ENCODE measurements around the gene SVIL. TPM values are rescaled to one million over a fixed set of nuclear protein-coding genes. Genes with fewer than 3 reads are reported as not detected.

Gene SVIL
- total RNA-seq, 4 donors from 2014 or later: 785 to 1,099 (median 921) TPM

DNA sequence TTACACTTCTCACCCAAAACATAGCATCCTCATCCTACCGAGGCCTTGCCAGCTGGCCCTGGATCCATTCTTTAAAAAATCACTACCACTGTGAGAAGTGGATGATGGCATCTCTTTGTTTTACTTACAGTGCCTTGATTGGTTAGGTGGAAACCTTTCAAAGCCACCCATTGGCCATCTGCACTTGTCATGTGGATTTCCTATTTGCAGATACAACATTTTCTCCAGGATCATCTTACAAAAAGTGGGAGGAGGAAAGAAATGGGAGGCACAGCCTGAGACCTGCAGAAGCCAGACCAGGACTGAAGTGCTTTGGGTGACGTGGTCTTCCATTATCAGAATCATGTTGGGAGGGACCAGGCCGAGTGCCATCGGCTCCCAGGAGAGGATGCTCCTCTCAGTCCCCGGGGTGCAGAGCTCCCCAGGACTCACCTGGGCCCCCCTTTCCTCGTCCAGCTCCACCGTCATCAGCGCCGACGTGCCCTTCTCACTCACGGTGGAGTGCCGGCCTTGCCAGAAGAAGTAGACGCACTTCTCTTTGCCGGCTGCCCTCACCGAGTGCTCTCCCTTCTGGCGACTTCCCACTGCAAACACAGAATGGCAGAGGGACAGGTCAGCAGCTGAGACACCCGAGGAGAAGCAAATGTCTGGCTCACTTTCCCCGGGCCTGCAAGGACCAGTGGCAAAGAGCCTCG is 161.2 kb downstream of the SVIL start:
- DNase-seq (ENCODE audit: extremely low spot score): no peak
- no peak for TF ChIP-seq POLR2AphosphoS5 (IDR thresholded peaks at IDR 0.05)
- no peak for TF ChIP-seq EP300 (IDR thresholded peaks at IDR 0.05)
- TF ChIP-seq CTCF (IDR thresholded peaks at IDR 0.05): no peak
- no peak for TF ChIP-seq POLR2A (IDR thresholded peaks at IDR 0.05; ENCODE audit: low read depth)
- Histone ChIP-seq H3K4me1 (peaks cover 35 to 91% (median 90%) of the 10 kb centered on the region in 4 donors), H3K27ac (replicated peaks in 1 of 4) (peak overlapping the region; percentile 44 to 64 (median 56)), H3K9me3 (no peaks in the 10 kb centered on the region), H3K4me3 (no peak overlapping the region), H3K27me3 (no peaks in the 10 kb centered on the region), H3K36me3 (peaks cover 59 to 97% (median 77%) of the 10 kb centered on the region in 4 donors)
- WGBS: 82% methylated on average over 19 of the region's 19 CpGs
- intact Hi-C loops (cut with DNase I): no loop called here

DNA sequence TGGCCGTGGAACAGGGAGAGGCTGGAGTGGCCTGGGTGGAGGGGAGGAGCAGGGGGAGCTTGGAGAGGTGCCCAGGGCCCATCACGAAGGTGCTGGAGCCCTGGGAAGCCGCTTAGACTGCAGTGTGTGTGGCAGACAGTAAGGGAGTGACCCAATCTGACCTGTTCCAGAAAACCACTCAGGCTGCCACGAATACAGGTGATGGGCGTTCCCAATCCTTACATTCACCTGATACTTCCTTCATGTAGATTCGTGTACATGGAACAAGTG is 161.7 kb downstream of the SVIL start:
- peak overlapping the region; percentile 44 to 64 (median 56) for H3K27ac ChIP-seq (replicated peaks in 1 of 4)

GRCh38 chr10:29472301-29473086 is 162.3 kb downstream of the SVIL start:
- WGBS: 54% methylated on average over 5 of the region's 5 CpGs
- DNase-seq (ENCODE audit: extremely low spot score): no peak
- H3K9me3 ChIP-seq: no peaks in the 10 kb centered on the region
- H3K27ac ChIP-seq (replicated peaks in 1 of 4): peak overlapping the region; percentile 52 to 64 (median 56)
- intact Hi-C loops (cut with DNase I): no loop called here
- peak in 1 of 2 donors; percentile 12 for TF ChIP-seq POLR2AphosphoS5 (IDR thresholded peaks at IDR 0.05)
- TF ChIP-seq EP300 (IDR thresholded peaks at IDR 0.05): no peak
- peaks cover 28 to 82% (median 79%) of the 10 kb centered on the region in 4 donors for H3K4me1 ChIP-seq
- H3K27me3 ChIP-seq: no peaks in the 10 kb centered on the region
- H3K4me3 ChIP-seq: no peak overlapping the region
- peaks cover 60 to 97% (median 78%) of the 10 kb centered on the region in 4 donors for H3K36me3 ChIP-seq

More for the DNA sequence above, 161.7 kb downstream of the SVIL start:
- Histone ChIP-seq H3K4me3 (no peak overlapping the region), H3K9me3 (no peaks in the 10 kb centered on the region), H3K36me3 (peaks cover 58 to 97% (median 75%) of the 10 kb centered on the region in 4 donors), H3K4me1 (peaks cover 30 to 86% (median 85%) of the 10 kb centered on the region in 4 donors), H3K27me3 (no peaks in the 10 kb centered on the region)
- 51% methylated on average over 6 of the region's 6 CpGs for WGBS
- no peak for DNase-seq (ENCODE audit: extremely low spot score)
- TF ChIP-seq CTCF (IDR thresholded peaks at IDR 0.05) (no peak), EP300 (IDR thresholded peaks at IDR 0.05) (no peak), POLR2A (IDR thresholded peaks at IDR 0.05; ENCODE audit: low read depth) (no peak), POLR2AphosphoS5 (IDR thresholded peaks at IDR 0.05) (no peak)
- intact Hi-C loops (cut with DNase I): no loop called here

DNA sequence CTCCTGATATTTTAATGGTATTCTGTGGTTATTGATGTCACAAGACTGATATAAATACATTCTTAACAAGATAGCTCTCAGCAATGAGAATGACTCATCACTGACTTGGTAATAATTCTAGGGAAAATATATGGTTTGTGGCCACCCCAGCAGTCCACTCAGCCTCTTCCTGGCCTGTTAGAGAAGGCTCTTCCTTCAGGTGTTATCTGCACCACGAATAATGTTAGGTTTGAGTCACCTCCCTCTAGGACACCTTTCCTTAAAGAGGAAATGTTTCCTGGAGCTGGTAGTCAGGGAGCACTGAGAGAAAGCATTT is 163.3 kb downstream of the SVIL start:
- TF ChIP-seq EP300 (IDR thresholded peaks at IDR 0.05) (no peak), CTCF (IDR thresholded peaks at IDR 0.05) (no peak), POLR2A (IDR thresholded peaks at IDR 0.05; ENCODE audit: low read depth) (no peak), POLR2AphosphoS5 (IDR thresholded peaks at IDR 0.05) (no peak)
- Histone ChIP-seq H3K27ac (replicated peaks in 1 of 4) (peak overlapping the region; percentile 15 to 64 (median 58)), H3K4me1 (peaks cover 22 to 72% (median 69%) of the 10 kb centered on the region in 4 donors), H3K27me3 (no peaks in the 10 kb centered on the region), H3K9me3 (no peaks in the 10 kb centered on the region), H3K4me3 (no peak overlapping the region), H3K36me3 (peaks cover 70 to 97% (median 83%) of the 10 kb centered on the region in 4 donors)
- DNase-seq (ENCODE audit: extremely low spot score): no peak
- intact Hi-C loops (cut with DNase I): no loop called here
- 24% methylated on average over 1 of the region's 1 CpG for WGBS

- Histone ChIP-seq H3K4me1 (peaks cover 22 to 67% (median 65%) of the 10 kb centered on the region in 4 donors), H3K4me3 (no peak overlapping the region), H3K27me3 (no peaks in the 10 kb centered on the region), H3K27ac (replicated peaks in 1 of 4) (peak overlapping the region; percentile 48 to 64 (median 58)), H3K9me3 (no peaks in the 10 kb centered on the region), H3K36me3 (peaks cover 73 to 98% (median 82%) of the 10 kb centered on the region in 4 donors)
- DNase-seq (ENCODE audit: extremely low spot score): no peak
- TF ChIP-seq EP300 (IDR thresholded peaks at IDR 0.05): no peak
- TF ChIP-seq POLR2A (IDR thresholded peaks at IDR 0.05; ENCODE audit: low read depth): no peak
- TF ChIP-seq CTCF (IDR thresholded peaks at IDR 0.05): no peak
- TF ChIP-seq POLR2AphosphoS5 (IDR thresholded peaks at IDR 0.05): no peak
- WGBS: 70% methylated on average over 14 of the region's 14 CpGs
- intact Hi-C loops (cut with DNase I): no loop called here
Measured at GRCh38 chr10:29470843-29471543, 163.8 kb downstream of the SVIL start.

All from esophagus muscularis mucosa (tissue), 4 donors.